WTC11 (cell line): ENCODE measurements around the gene FSTL4.

Experiments
- CBFB ChIP-seq: sonication (generic); formaldehyde crosslinking; IDR thresholded peaks from 2 replicates; pipeline ENCODE4 v1.8.1; 2022; ENCODE audit warnings: mild to moderate bottlenecking, low read depth, missing genetic modification reagents
- ESRRA ChIP-seq: sonication (generic); formaldehyde crosslinking; IDR thresholded peaks from 2 replicates; pipeline ENCODE4 v1.8.1; 2022; ENCODE audit warnings: mild to moderate bottlenecking, missing genetic modification reagents, borderline replicate concordance
- FOXP1 ChIP-seq: sonication (generic); formaldehyde crosslinking; IDR thresholded peaks from 2 replicates; pipeline ENCODE4 v1.8.0; 2022; ENCODE audit warnings: missing genetic modification reagents, mild to moderate bottlenecking, moderate library complexity, borderline replicate concordance
- JAZF1 ChIP-seq: fragments of 250-450 bp; sonication (Bioruptor Pico); IDR thresholded peaks from 2 replicates; pipeline ENCODE4 v1.9.0; 2021; ENCODE audit warnings: moderate library complexity, mild to moderate bottlenecking, inconsistent platforms
- JUN ChIP-seq: sonication (generic); formaldehyde crosslinking; IDR thresholded peaks from 2 replicates; pipeline ENCODE4 v1.8.0; 2023; ENCODE audit warnings: mild to moderate bottlenecking, missing genetic modification reagents
- MXD4 ChIP-seq: fragments of 250-450 bp; sonication (Bioruptor Pico); IDR thresholded peaks from 2 replicates; pipeline ENCODE4 v1.8.0; 2021; ENCODE audit warnings: mild to moderate bottlenecking, moderate library complexity, borderline replicate concordance
- NR2C2 ChIP-seq: sonication (generic); formaldehyde crosslinking; IDR thresholded peaks from 2 replicates; pipeline ENCODE4 v1.8.0; 2022; ENCODE audit warnings: mild to moderate bottlenecking, missing genetic modification reagents
- ZNF138 ChIP-seq: sonication (generic); formaldehyde crosslinking; conservative IDR thresholded peaks from 2 replicates; pipeline ENCODE4 v1.8.1; 2022; ENCODE audit warnings: mild to moderate bottlenecking, moderate library complexity, missing genetic modification reagents
- ZNF416 ChIP-seq: fragments of 250-450 bp; sonication (Bioruptor Pico); IDR thresholded peaks from 2 replicates; pipeline ENCODE4 v1.9.0; 2021; ENCODE audit warnings: mild to moderate bottlenecking, inconsistent platforms
- TF ChIP-seq, protein P1 (sequence below): fragments of 200-600 bp; IDR thresholded peaks from 2 replicates; pipeline ENCODE4 v1.8.0; 2022; ENCODE audit warnings: antibody characterized with exemption
- TF ChIP-seq, protein P2 (sequence below): sonication (generic); formaldehyde crosslinking; IDR thresholded peaks from 2 replicates; pipeline ENCODE4 v1.8.0; 2022; ENCODE audit warnings: mild to moderate bottlenecking, missing genetic modification reagents
- TF ChIP-seq, protein P3 (sequence below): sonication (generic); formaldehyde crosslinking; IDR thresholded peaks from 2 replicates; pipeline ENCODE4 v1.8.1; 2023; ENCODE audit warnings: mild to moderate bottlenecking, missing genetic modification reagents, moderate library complexity
- TF ChIP-seq, protein P4 (sequence below): sonication (generic); formaldehyde crosslinking; IDR thresholded peaks from 2 replicates; pipeline ENCODE4 v1.8.0; 2022; ENCODE audit warnings: mild to moderate bottlenecking, missing genetic modification reagents

DNA sequence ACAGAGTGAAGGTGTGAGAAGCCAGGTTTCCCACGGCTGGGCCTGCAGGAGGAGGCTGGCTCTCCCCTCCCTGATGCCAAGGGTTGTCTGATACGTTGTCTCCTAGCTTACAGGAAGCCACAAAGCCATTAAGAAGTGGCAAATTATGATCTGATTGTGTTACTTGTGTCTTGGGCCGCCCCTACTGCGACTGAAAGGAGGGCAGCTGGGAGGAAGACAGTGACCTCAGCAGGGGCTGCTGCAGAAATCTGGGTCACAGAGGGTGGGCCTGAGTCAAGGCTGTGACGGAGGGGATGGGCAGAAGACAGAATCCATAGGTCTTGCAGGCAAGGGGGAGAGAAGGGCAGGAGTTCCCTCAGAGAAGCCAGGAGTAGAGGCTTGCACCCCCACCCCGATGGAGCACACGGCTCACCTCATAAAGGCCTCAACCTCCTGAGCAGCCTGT, 145.0 kb downstream of the FSTL4 start:
- TF ChIP-seq, protein P1, sequence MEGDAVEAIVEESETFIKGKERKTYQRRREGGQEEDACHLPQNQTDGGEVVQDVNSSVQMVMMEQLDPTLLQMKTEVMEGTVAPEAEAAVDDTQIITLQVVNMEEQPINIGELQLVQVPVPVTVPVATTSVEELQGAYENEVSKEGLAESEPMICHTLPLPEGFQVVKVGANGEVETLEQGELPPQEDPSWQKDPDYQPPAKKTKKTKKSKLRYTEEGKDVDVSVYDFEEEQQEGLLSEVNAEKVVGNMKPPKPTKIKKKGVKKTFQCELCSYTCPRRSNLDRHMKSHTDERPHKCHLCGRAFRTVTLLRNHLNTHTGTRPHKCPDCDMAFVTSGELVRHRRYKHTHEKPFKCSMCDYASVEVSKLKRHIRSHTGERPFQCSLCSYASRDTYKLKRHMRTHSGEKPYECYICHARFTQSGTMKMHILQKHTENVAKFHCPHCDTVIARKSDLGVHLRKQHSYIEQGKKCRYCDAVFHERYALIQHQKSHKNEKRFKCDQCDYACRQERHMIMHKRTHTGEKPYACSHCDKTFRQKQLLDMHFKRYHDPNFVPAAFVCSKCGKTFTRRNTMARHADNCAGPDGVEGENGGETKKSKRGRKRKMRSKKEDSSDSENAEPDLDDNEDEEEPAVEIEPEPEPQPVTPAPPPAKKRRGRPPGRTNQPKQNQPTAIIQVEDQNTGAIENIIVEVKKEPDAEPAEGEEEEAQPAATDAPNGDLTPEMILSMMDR: no peak
- no peak for TF ChIP-seq JAZF1 (CRISPR knock-in tag)
- TF ChIP-seq ZNF138: no peak
- TF ChIP-seq FOXP1: no peak
- TF ChIP-seq NR2C2 (CRISPR knock-in tag): no peak
- TF ChIP-seq, protein P2, sequence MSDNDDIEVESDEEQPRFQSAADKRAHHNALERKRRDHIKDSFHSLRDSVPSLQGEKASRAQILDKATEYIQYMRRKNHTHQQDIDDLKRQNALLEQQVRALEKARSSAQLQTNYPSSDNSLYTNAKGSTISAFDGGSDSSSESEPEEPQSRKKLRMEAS (CRISPR knock-in tag): no peak
- TF ChIP-seq ZNF416 (CRISPR knock-in tag): no peak
- TF ChIP-seq MXD4: no peak
- TF ChIP-seq, protein P3, sequence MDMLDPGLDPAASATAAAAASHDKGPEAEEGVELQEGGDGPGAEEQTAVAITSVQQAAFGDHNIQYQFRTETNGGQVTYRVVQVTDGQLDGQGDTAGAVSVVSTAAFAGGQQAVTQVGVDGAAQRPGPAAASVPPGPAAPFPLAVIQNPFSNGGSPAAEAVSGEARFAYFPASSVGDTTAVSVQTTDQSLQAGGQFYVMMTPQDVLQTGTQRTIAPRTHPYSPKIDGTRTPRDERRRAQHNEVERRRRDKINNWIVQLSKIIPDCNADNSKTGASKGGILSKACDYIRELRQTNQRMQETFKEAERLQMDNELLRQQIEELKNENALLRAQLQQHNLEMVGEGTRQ (CRISPR knock-in tag): no peak
- TF ChIP-seq, protein P4, sequence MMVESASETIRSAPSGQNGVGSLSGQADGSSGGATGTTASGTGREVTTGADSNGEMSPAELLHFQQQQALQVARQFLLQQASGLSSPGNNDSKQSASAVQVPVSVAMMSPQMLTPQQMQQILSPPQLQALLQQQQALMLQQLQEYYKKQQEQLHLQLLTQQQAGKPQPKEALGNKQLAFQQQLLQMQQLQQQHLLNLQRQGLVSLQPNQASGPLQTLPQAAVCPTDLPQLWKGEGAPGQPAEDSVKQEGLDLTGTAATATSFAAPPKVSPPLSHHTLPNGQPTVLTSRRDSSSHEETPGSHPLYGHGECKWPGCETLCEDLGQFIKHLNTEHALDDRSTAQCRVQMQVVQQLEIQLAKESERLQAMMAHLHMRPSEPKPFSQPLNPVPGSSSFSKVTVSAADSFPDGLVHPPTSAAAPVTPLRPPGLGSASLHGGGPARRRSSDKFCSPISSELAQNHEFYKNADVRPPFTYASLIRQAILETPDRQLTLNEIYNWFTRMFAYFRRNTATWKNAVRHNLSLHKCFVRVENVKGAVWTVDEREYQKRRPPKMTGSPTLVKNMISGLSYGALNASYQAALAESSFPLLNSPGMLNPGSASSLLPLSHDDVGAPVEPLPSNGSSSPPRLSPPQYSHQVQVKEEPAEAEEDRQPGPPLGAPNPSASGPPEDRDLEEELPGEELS: no peak
- TF ChIP-seq CBFB (CRISPR knock-in tag): no peak
- TF ChIP-seq JUN (CRISPR knock-in tag): no peak
- no peak for TF ChIP-seq ESRRA (CRISPR knock-in tag)
